GM12878 (cell line): ENCODE data around the gene WWOX. TPM values are rescaled to one million over a fixed set of nuclear protein-coding genes. Genes with fewer than 3 reads are reported as not detected.

Experiments
- ATAC-seq: fragments of 200-7000 bp; cut with Tn5 transposase; 3 replicates; pipeline ENCODE4 v1.9.1; 2020; ENCODE audit warnings: mild to moderate bottlenecking, moderate library complexity
- BruUV-seq: library from RNA; stranded (reverse); fragments of 400-500 nt; replicated peaks from 2 replicates; lab custom pipeline; 2021; lab: Mats Ljungman, UMichigan
- CTCF ChIA-PET: fragments of 300-600 bp; sonication (Branson Sonifier 250); formaldehyde crosslinking; extraction: SDS; loops from one replicate; lab custom pipeline; 2021; ENCODE audit warnings: inconsistent platforms; lab: Yijun Ruan, JAX
- POLR2A ChIA-PET: fragments of 350-600 bp; formaldehyde crosslinking; extraction: SDS; loops from one replicate; lab custom pipeline; 2021; ENCODE audit warnings: inconsistent platforms; lab: Charles Lee
- RAD21 ChIA-PET: fragments of 300-600 bp; sonication (Branson Sonifier 250); formaldehyde crosslinking; loops from one replicate; lab custom pipeline; 2023; ENCODE audit warnings: antibody characterized with exemption; ENCODE audit not compliant: unreplicated experiment; lab: Charles Lee
- SMC1A ChIA-PET: fragments of 300-600 bp; sonication (Branson Sonifier 250); formaldehyde crosslinking; loops from one replicate; lab custom pipeline; 2023; ENCODE audit not compliant: unreplicated experiment, uncharacterized antibody; lab: Charles Lee
- DNase-seq: peaks from one replicate; pipeline ENCODE4 v3.0.0-alpha.2; 2011; ENCODE audit warnings: low read depth, low spot score
- FAIRE-seq: peaks from 3 replicates; lab custom pipeline; 2011; peaks lifted over from hg19 to GRCh38; lab: Jason Lieb, UNC
- H2AFZ ChIP-seq: 2 replicates; pipeline ENCODE4 v1.6.0; 2011; ENCODE audit warnings: low read depth, low read length, control low read depth; ENCODE audit not compliant: control insufficient read depth
- H3K27ac ChIP-seq: 2 replicates; pipeline ENCODE4 v1.5.1; 2011; ENCODE audit warnings: control low read depth; ENCODE audit not compliant: control insufficient read depth, insufficient read depth
- H3K27me3 ChIP-seq, 2 experiments: replicated peaks in 1 of 2; 2 replicates each; pipeline versions ENCODE4 v1.6.0 to v1.6.1; 2011; ENCODE audit warnings: low read length in 1 of 2; ENCODE audit not compliant: control insufficient read depth in 2 of 2, insufficient read depth in 2 of 2
- H3K36me3 ChIP-seq, 2 experiments: 2 replicates each; pipeline ENCODE4 v1.5.1; 2011; ENCODE audit warnings: low read length in 1 of 2; ENCODE audit not compliant: control insufficient read depth in 2 of 2, insufficient read depth in 2 of 2
- H3K4me1 ChIP-seq: 2 replicates; pipeline ENCODE4 v1.6.1; 2011; ENCODE audit warnings: mild to moderate bottlenecking, low read length, moderate library complexity, mixed read lengths; ENCODE audit not compliant: control insufficient read depth, insufficient read depth
- H3K4me2 ChIP-seq: 2 replicates; pipeline ENCODE4 v1.6.0; 2011; ENCODE audit warnings: control low read depth; ENCODE audit not compliant: control insufficient read depth, insufficient read depth
- H3K4me3 ChIP-seq: fragments of 200-600 bp; sonication (generic); 2 replicates; pipeline ENCODE4 v1.5.1; 2016
- H3K79me2 ChIP-seq: 2 replicates; pipeline ENCODE4 v1.6.0; 2011; ENCODE audit warnings: low read length; ENCODE audit not compliant: control insufficient read depth, insufficient read depth
- H3K9ac ChIP-seq: 2 replicates; pipeline ENCODE4 v1.8.0; 2011; ENCODE audit warnings: low read length, control low read depth, mixed read lengths; ENCODE audit not compliant: control insufficient read depth, insufficient read depth
- H3K9me3 ChIP-seq: replicated peaks from 3 replicates; pipeline ENCODE4 v1.5.1; 2011; ENCODE audit warnings: mild to moderate bottlenecking, low read length; ENCODE audit not compliant: control insufficient read depth, insufficient read depth
- H4K20me1 ChIP-seq: 2 replicates; pipeline ENCODE4 v1.6.0; 2011; ENCODE audit not compliant: control insufficient read depth, insufficient read depth
- KLF5 ChIP-seq: fragments of 450-650 bp; IDR thresholded peaks from 2 replicates; pipeline ENCODE4 v1.6.1; 2014; ENCODE audit warnings: mild to moderate bottlenecking; ENCODE audit not compliant: partially characterized antibody
- MEF2A ChIP-seq: IDR thresholded peaks from 2 replicates; pipeline ENCODE4 v1.6.1; 2011; ENCODE audit warnings: low read depth, mild to moderate bottlenecking, low read length, moderate library complexity; ENCODE audit not compliant: insufficient read depth
- RAD21 ChIP-seq: IDR thresholded peaks from 2 replicates; pipeline ENCODE4 v1.6.1; 2011; ENCODE audit warnings: mild to moderate bottlenecking, low read depth, low read length, moderate library complexity; ENCODE audit not compliant: insufficient read depth
- SMC3 ChIP-seq: IDR thresholded peaks from 2 replicates; pipeline ENCODE4 v1.6.1; 2011; ENCODE audit warnings: low read length, improper control_type of control experiment, borderline replicate concordance
- ZNF207 ChIP-seq: fragments of 450-650 bp; IDR thresholded peaks from 2 replicates; pipeline ENCODE4 v1.6.1; 2014; ENCODE audit warnings: antibody characterized with exemption, mild to moderate bottlenecking, borderline replicate concordance
- WGBS: methylation state at CpG from one replicate; pipeline ENCODE4 v1.1.6; 2016; ENCODE audit warnings: low lambda C conversion rate; ENCODE audit not compliant: insufficient replicate concordance, insufficient coverage; ENCODE audit errors: missing lambda C conversion rate; 5-methylcytosine and 5-hydroxymethylcytosine counted together
- in situ Hi-C: fragments of 300-500 bp; cut with MboI; formaldehyde crosslinking; loops from 9 replicates; pipeline ENCODE4 v1.14.3; 2018; ENCODE audit warnings: mixed read lengths
- intact Hi-C: fragments of 100-400 bp; cut with micrococcal nuclease; formaldehyde crosslinking; loops from one replicate; pipeline ENCODE4 v1.14.2; 2022; ENCODE audit not compliant: unreplicated experiment
- polyA plus RNA-seq, 11 experiments: library from polyadenylated mRNA; depleted of rRNA in 4 of 11; unstranded in 6 of 11; stranded (reverse) in 5 of 11; fragments of >200 nt; fragmentation: Nextera tagmentation in 4 of 11; fragmentation: Illumina TruSeq in 1 of 11; extraction: Ambion mirVana in 4 of 11; extraction: Trizol in 1 of 11; gene quantifications; 1 replicate in 1 of 11; 2 replicates in 10 of 11; pipeline versions ENCODE4 v1.2.1 to v1.2.3, GENCODE V29; 2011 to 2016; ENCODE audit warnings: inconsistent platforms in 2 of 11, missing spikeins in 2 of 11, low read depth in 1 of 11
- total RNA-seq, 4 experiments: library from RNA; depleted of rRNA in 3 of 4; stranded (reverse); fragments of >200 nt in 3 of 4; fragmentation: Illumina TruSeq in 1 of 4; extraction: Trizol in 1 of 4; gene quantifications; 2 replicates each; pipeline versions ENCODE4 v1.2.1 to v1.2.3, GENCODE V29; 2013 to 2021
- TF ChIP-seq, protein P1 (sequence below): fragments of 150-350 bp; IDR thresholded peaks from 2 replicates; pipeline ENCODE4 v1.6.1; 2016; ENCODE audit warnings: low read depth, low read length
- TF ChIP-seq, protein P2 (sequence below), 3 experiments: IDR thresholded peaks in 2 of 3; conservative IDR thresholded peaks in 1 of 3; 2 replicates each; pipeline ENCODE4 v1.5.1; 2011; ENCODE audit warnings: low read depth in 3 of 3, low read length in 3 of 3, mild to moderate bottlenecking in 3 of 3, control low read depth in 2 of 3, moderate library complexity in 2 of 3, inconsistent platforms in 1 of 3, mixed read lengths in 1 of 3; ENCODE audit not compliant: control insufficient read depth in 2 of 3, insufficient read depth in 1 of 3; ENCODE audit errors: extremely low read depth in 1 of 3

The WWOX gene
- total and polyA plus RNA-seq, 10 of the 15 experiments (the other 5 are each of a cell fraction or from before 2014, with no cell fraction given): 2.8 to 24.4 (median 17.8) TPM

DNA sequence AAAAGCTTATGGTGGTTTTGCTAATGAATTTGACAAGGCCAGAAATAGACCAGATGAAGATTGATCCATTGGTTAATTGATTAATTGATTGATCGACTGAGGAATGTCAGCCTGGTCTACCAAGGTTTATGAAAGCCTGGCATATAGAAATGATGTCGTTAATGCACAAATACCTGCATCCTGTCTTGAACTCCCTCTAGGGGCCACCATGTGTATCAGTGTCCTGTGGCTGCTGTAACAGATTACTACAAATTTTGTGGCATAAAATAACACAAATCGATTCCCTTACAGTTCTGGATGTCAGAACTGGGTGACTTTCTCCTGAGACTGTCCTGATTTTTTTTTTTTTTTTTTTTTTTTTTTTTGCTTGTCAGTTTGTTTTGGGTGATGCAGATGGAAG lies 947.9 kb downstream of the WWOX start:
- ChIA-PET POLR2A (no interaction called here), SMC1A (no interaction called here), CTCF (no interaction called here), RAD21 (no interaction called here)
- BruUV-seq: no TSS peak
- Histone ChIP-seq H3K79me2 (no peaks in the 10 kb centered on the region), H3K4me3 (no peak overlapping the region), H3K27me3 (no peaks in the 10 kb centered on the region; a peak in 2 of 4 replicates), H2AFZ (no peak overlapping the region), H3K4me1 (no peaks in the 10 kb centered on the region), H3K27ac (no peak overlapping the region), H3K4me2 (no peak overlapping the region), H3K36me3 (no peaks in the 10 kb centered on the region), H3K9me3 (no peaks in the 10 kb centered on the region), H4K20me1 (no peaks in the 10 kb centered on the region), H3K9ac (no peak overlapping the region)
- in situ Hi-C loops: no loop called here
- 0% methylated on average over 3 of the region's 3 CpGs for WGBS
- FAIRE-seq: peak; percentile 75
- intact Hi-C loops: loop anchor here (1.0 to 10.0 kb wide), 3 partner anchors 122 to 543 kb away; no protein-coding TSS in a partner anchor
- DNase-seq: no peak
- ATAC-seq: peak; percentile 61; the same call in 2 of the 3 replicates
- no peak for TF ChIP-seq KLF5
- no peak for TF ChIP-seq ZNF207
- TF ChIP-seq, protein P1, sequence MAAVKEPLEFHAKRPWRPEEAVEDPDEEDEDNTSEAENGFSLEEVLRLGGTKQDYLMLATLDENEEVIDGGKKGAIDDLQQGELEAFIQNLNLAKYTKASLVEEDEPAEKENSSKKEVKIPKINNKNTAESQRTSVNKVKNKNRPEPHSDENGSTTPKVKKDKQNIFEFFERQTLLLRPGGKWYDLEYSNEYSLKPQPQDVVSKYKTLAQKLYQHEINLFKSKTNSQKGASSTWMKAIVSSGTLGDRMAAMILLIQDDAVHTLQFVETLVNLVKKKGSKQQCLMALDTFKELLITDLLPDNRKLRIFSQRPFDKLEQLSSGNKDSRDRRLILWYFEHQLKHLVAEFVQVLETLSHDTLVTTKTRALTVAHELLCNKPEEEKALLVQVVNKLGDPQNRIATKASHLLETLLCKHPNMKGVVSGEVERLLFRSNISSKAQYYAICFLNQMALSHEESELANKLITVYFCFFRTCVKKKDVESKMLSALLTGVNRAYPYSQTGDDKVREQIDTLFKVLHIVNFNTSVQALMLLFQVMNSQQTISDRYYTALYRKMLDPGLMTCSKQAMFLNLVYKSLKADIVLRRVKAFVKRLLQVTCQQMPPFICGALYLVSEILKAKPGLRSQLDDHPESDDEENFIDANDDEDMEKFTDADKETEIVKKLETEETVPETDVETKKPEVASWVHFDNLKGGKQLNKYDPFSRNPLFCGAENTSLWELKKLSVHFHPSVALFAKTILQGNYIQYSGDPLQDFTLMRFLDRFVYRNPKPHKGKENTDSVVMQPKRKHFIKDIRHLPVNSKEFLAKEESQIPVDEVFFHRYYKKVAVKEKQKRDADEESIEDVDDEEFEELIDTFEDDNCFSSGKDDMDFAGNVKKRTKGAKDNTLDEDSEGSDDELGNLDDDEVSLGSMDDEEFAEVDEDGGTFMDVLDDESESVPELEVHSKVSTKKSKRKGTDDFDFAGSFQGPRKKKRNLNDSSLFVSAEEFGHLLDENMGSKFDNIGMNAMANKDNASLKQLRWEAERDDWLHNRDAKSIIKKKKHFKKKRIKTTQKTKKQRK: no peak
- TF ChIP-seq, protein P2, sequence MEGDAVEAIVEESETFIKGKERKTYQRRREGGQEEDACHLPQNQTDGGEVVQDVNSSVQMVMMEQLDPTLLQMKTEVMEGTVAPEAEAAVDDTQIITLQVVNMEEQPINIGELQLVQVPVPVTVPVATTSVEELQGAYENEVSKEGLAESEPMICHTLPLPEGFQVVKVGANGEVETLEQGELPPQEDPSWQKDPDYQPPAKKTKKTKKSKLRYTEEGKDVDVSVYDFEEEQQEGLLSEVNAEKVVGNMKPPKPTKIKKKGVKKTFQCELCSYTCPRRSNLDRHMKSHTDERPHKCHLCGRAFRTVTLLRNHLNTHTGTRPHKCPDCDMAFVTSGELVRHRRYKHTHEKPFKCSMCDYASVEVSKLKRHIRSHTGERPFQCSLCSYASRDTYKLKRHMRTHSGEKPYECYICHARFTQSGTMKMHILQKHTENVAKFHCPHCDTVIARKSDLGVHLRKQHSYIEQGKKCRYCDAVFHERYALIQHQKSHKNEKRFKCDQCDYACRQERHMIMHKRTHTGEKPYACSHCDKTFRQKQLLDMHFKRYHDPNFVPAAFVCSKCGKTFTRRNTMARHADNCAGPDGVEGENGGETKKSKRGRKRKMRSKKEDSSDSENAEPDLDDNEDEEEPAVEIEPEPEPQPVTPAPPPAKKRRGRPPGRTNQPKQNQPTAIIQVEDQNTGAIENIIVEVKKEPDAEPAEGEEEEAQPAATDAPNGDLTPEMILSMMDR (IDR thresholded peaks at IDR 0.05 in 2 of 3, conservative IDR thresholded peaks at IDR 0.05 in 1 of 3; ENCODE audit: control insufficient read depth in 2 of 3, extremely low read depth in 1 of 3, insufficient read depth in 1 of 3, low read depth in 3 of 3, low read length in 3 of 3): peak; percentile 39 to 61 (median 50); a peak in 4 of 6 replicates
- TF ChIP-seq MEF2A: no peak
- TF ChIP-seq SMC3: peak; percentile 57
- peak; percentile 70 for TF ChIP-seq RAD21
